Measurements from ENCODE around the gene SPIRE2.

The SPIRE2 gene

GRCh38 chr16:89915303-89916232, 87.3 kb downstream of the SPIRE2 start:
- no peak for DNase-seq (ENCODE audit: low spot score)

DNA sequence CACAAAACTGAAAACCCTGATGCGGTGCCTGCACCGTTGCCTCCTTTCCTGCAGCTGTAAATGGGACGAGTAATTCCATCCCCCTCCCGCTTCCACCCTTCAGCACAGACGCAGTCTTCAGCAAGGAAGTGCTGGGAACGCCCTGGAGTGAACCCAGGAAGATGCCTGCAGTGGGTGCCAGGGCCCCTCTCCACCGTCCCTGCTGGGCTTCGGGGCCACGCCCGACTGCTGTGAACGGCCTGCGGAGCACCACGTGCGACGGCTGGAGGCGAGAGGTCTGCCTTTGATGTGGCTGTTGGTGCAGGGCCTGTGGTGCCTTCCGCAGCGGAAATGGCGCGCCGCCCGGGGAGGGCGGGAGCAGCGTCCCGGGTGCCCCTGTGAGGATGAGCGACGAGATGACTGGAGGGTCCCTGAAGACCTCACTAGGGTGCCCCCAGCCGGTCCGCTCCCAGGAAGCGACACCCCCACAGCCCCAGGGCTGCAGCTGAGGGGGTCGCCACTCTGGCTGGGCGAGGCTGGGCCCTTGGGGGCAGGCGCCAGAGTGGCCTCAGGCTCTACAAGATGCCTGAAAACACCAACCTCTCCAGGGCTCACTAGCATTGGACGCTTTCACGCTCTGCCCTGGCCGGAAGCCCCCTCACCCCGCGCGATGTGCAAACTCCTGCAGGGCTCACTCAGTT, 89.6 kb downstream of the SPIRE2 start:
- DNase-seq (ENCODE audit: low spot score): no peak

DNA sequence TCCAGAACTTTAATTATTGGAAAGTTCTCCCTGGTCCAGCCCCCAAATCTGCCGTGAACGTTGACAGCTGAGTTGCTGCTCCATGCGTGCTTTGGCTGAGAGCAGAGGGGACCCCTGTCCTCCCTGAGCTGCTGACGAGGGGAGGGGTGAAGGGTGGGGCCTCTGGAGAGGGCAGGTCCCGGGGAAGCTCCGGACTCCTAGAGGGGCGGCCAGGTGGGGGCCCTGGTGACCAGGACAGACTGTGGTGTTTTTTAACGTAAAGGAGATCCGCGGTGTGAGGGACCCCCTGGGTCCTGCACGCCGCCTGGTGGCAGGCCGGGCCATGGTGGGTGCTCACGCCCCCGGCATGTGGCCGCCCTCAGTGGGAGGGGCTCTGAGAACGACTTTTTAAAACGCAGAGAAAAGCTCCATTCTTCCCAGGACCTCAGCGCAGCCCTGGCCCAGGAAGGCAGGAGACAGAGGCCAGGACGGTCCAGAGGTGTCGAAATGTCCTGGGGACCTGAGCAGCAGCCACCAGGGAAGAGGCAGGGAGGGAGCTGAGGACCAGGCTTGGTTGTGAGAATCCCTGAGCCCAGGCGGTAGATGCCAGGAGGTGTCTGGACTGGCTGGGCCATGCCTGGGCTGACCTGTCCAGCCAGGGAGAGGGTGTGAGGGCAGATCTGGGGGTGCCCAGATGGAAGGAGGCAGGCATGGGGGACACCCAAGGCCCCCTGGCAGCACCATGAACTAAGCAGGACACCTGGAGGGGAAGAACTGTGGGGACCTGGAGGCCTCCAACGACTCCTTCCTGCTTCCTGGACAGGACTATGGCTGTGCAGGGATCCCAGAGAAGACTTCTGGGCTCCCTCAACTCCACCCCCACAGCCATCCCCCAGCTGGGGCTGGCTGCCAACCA, 90.4 kb downstream of the SPIRE2 start, which contains the start of gene MC1R:
TSS of gene MC1R (plus strand) at position 410 of the 895 bp plus-strand sequence. CDS start at position 807, 397 bp downstream.
- DNase-seq (ENCODE audit: low spot score): no peak

- no peak for DNase-seq (ENCODE audit: low spot score)
Measured at GRCh38 chr16:89919535-89920406, 91.5 kb downstream of the SPIRE2 start.

- no peak for DNase-seq (ENCODE audit: low spot score)
Measured at GRCh38 chr16:89920723-89921122, 92.4 kb downstream of the SPIRE2 start.

All from Ammon's horn (tissue), 1 donor.